Activated CD4-positive, CD25-positive, alpha-beta regulatory T cell treated with anti-CD3 and anti-CD28 coated beads, Interleukin-2, amount 50 U/mL, for 72 hours (primary cell): ENCODE results near the gene SMPX.
"Not testable (repeated sequence)": the region's sequence is repeated elsewhere in the genome, so short reads cannot be mapped to it uniquely, and the experiment has no call there.

ENCODE experiments used
- DNase-seq: peaks from one replicate; pipeline ENCODE4 v3.0.0; 2021

SMPX gene

DNA sequence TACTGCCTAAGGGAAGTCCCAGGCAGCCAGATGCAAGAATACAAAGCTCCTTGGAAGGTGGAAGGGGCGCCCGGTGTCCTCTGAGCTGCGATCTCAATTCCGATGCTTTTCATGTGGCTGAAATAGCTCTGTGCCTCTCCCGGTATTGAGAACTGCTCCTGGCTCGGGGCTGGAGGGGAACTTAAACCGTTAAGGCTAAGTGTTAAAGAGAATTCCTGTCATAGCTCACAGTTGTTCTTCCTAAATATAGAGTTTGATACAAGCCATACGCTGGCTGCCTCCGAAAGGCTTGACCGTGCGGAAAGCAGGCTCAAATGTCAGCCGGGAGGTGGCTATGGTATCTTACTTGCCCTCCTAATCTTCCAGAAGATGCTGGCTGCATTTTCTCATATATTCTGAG lies at the start of gene SMPX:
Gene SMPX (minus strand): TSS at position 157 of the 400 bp plus-strand sequence. CDS start 3,826 bp downstream, outside the sequence.
- no peak for DNase-seq

DNA sequence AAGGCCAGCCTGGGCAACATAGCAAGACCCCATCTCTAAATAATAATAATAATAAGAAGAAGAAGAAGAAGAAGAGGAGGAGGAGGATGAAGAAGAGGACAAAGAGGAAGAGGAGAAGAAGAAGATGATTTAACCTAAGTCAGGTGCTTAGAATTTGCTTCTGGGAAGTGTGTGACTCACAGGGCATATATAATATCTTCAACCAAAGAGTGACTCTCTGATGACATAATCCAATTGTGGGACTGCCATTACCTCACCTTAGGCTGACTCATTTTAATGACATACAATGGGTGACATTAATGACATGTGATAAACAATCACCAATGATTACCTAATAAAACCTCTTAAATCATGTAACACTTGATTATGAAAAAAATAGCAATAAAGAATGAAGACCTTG lies 48.8 kb upstream of the SMPX start:
- DNase-seq, result no peak

DNA sequence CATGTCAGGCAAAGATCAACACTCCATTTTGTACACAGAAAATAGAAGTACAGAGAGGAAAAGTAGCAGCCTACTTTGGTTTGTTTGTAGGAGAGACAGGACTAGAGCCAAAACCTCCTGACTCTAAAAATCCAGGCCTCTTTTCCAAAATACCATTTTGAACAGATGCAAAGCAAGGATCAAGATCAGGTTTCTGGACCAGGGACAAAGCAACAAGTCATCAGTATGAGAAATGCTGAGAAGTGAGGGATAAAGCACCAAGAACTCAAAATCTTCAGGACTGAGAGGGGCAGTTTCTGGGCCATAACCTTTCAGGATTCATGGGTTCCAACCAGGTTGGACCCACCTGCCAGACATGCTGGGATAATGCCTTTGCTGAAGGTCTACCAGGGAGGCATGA lies 44.9 kb upstream of the SMPX start:
- DNase-seq, result no peak

DNA sequence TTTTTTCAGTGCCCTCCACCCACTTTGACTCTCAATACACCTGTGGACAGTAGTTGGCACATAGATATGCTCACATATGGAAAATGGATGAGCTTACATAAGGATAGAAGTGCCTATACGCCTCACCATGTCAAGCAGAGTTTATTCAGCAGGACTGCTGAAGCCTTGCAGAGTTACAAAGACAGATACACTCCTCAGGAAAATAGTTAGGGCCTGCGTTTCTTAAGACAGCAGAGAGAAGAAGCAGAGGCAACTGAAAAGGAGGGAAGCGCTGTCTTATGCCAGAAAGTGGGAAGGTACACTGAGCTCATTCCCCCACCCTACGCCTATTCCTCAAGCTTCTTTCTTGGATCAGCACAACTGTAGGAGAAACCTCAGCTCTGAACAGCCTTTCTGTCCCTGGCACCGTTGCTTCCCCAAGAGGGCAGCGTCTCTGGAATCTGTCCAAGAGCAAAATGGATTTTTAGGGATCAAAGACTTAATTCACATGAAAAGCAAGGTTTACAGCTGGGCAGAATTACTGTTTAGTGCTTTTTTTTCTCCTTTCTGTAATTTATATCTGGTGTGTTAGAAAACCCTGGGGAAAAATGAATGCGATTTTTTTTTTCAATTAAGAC lies 44.2 kb upstream of the SMPX start:
- no peak for DNase-seq

GRCh38 chrX:21800344-21800770 lies 42.4 kb upstream of the SMPX start:
- no peak for DNase-seq

GRCh38 chrX:21799767-21800166 lies 41.9 kb upstream of the SMPX start:
- no peak for DNase-seq

GRCh38 chrX:21798677-21799219 lies 40.8 kb upstream of the SMPX start:
- DNase-seq, result no peak

DNA sequence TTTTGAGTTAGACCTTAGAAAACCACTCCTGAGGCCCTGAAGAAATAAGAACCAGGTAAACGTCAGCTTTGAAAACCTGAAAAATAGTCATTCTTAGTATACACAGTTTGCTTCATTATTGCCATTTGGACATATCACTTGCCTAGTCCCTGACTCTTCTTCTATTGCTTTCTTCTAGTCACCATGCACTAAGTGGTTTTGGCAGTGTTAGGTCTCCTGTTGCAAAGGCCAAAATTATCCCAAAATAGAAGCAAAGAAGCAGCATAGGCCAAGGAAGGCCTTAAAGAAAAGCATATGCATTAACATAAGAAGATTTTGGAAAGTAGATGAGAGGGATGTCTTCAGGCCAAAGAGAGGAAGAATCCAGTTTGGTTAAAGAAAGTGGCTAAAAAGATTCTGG lies 24.1 kb upstream of the SMPX start:
- no peak for DNase-seq

- DNase-seq, result no peak
These were observed 23.6 kb upstream of the SMPX start for GRCh38 chrX:21781525-21781924.

DNA sequence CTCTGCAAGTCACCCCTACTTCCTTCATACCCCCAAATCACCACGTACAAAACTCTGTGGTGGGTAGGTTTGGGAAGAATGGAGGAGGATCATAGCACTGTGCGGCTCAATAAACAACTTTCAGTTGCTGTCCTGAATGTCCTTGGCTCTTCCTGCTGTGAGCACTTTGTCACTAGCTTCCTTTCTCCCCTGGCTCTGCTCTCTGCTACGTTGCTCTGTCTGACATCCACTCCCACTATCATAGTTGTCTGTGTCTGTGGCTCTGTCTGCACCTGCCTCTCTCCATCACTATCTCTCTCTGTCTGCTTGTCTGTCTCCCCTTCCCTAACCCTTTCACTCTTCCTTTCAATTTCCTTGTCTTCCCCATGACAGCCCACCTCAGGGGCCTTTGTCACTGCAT lies 21.2 kb upstream of the SMPX start:
- no peak for DNase-seq

DNA sequence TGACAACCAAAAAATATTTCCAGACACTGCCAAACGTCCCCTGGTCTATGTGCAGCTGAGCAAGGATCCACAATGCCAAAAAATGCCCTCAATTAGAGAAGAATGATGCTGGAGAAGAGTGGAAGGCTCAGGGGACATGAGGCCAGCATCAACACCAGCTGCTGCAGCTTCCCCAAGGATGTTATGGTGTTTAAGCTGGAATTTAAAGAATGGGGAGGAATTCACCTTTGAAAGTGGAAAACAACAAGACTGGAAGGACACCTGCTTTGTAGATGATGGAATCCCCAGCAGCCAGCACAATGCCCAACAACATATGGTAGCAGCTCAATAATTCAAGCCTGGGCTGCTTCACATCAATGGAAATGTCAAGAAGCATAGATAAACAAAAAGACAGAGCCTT lies 20.3 kb upstream of the SMPX start:
- no peak for DNase-seq

- DNase-seq, result not testable (repeated sequence)
These were observed 17.2 kb upstream of the SMPX start for GRCh38 chrX:21775128-21775527.

DNA sequence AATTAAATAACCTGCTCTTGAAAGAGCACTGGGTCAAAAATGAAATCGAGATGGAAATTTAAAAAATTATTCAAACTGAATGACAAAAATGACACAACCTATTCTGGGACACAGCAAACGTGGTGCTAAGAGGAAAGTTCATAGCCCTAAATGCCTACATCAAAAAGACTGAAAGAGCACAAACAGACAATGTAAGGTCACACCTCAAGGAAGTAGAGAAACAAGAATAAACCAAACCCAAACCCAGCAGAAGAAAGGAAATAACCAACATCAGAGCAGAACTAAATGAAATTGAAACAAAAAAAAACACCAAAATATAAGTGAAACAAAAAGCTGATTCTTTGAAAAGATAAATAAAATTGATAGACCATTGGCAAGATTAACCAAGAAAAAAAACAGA lies 15.1 kb upstream of the SMPX start:
- not testable (repeated sequence) for DNase-seq

- DNase-seq, result no peak
These were observed 12.9 kb upstream of the SMPX start for GRCh38 chrX:21770631-21771321.

- DNase-seq, result no peak
These were observed 8.2 kb upstream of the SMPX start for GRCh38 chrX:21766101-21766500.

- DNase-seq, result no peak
These were observed 6.1 kb upstream of the SMPX start for GRCh38 chrX:21764008-21764407.

GRCh38 chrX:21758488-21758887 lies 572 bp upstream of the SMPX start:
- no peak for DNase-seq

GRCh38 chrX:21756785-21757529 lies 959 bp downstream of the SMPX start:
- DNase-seq, result no peak

GRCh38 chrX:21749924-21750323 lies 8.0 kb downstream of the SMPX start:
- no peak for DNase-seq

GRCh38 chrX:21748235-21748634 lies 9.7 kb downstream of the SMPX start:
- DNase-seq, result no peak

DNA sequence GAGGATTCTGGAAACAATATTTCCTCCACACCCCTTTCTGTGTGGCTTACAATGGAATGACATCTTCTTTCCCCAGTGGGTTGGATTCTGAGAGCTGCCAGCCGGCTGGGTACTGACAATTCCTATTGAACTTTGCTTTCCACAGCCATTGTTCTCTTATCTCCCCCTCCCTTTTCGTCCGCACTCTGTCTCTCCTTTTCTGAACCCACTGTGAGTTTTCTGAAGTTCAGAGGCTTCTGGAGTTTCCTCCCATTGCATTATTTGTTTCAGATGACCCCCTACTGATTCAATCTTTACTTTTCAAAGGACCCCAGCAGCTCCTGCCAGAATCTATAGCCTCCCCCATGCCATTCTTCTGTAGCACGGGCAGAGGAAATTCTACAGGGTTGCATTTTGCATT lies 10.4 kb downstream of the SMPX start:
- DNase-seq, result no peak

GRCh38 chrX:21745756-21746155 lies 12.2 kb downstream of the SMPX start:
- peak; percentile 51 for DNase-seq

DNA sequence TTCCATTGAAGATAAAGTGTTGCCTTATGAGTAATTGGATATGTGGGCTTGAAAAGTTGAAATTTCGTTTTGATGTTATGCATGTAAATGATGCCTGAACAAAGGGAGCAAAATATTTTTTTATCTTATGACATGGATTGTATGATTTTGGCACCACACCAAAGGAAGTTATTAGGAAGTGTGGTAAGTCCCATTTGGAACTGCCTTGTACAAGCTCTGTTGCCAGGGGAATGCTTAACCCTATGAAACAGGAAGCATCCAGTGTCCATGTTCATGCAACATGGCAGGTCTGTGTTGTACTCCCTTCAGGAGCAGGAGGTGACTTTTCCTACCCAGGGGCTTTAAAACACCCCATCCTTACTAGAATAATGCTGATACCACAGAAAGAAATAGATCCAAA lies 13.2 kb downstream of the SMPX start:
- DNase-seq, result no peak

- no peak for DNase-seq
These were observed 13.9 kb downstream of the SMPX start for GRCh38 chrX:21744060-21744459.
